Right renal cortex interstitium (tissue), 3 donors: ENCODE measurements around the gene PTGES. TPM values are rescaled to one million over a fixed set of nuclear protein-coding genes. Genes with fewer than 3 reads are reported as not detected.
A peak's percentile ranks its signal among the peaks of the same experiment; 100 is the strongest.
"Not testable (repeated sequence)": the region's sequence is repeated elsewhere in the genome, so short reads cannot be mapped to it uniquely, and the experiment has no call there.

ENCODE experiments used
- DNase-seq, 3 donors: peaks; one replicate each; pipeline ENCODE4 v3.0.0-alpha.2; 2013; ENCODE audit warnings: low read depth in 3 of 3, low spot score in 2 of 3
- polyA plus RNA-seq, 3 donors: library from polyadenylated mRNA; unstranded; fragments of 120-200 nt; gene quantifications; one replicate each; pipeline ENCODE4 v1.2.1, GENCODE V29; 2013; ENCODE audit not compliant: insufficient read length in 3 of 3

The PTGES gene
- polyA plus RNA-seq, 3 donors: 3.7 to 5.3 (median 5.1) TPM

DNA sequence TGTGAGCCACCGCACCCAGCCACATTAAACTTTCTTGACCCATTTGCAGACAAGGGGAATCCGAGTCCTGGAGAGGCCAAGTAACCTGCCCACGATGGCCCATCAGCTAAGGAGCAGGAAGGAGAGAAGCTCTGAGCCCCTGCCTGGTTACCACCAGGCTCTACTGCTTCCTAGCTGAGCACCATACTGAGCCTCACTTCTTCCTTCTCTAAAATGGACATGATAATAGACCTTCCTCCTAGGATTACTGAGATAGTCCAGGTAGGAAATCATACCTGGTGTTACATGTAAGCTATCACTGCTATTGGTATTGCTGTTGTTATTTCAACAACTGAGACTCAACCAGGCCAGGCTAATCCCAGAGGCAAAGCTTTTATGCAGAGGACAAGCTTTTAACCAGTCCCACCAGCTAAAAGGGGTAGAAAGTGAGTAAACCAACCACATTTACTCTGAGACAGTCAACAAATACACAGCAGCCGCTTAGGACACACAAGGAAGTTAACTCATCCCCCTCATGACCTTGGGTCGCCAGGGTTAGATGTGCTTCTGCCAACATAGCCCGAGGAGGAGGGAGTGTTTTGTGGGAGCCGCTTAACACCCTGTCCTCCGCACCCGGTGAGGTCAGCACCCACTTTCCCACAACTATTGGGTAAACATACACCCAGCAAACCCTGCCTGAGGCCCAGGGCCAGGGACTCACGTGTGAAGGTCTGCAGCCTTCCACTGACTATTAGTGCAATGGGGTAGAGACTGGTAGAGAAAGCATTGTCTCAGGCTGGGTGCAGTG is 20.6 kb upstream of the PTGES start:
- no peak for DNase-seq

DNA sequence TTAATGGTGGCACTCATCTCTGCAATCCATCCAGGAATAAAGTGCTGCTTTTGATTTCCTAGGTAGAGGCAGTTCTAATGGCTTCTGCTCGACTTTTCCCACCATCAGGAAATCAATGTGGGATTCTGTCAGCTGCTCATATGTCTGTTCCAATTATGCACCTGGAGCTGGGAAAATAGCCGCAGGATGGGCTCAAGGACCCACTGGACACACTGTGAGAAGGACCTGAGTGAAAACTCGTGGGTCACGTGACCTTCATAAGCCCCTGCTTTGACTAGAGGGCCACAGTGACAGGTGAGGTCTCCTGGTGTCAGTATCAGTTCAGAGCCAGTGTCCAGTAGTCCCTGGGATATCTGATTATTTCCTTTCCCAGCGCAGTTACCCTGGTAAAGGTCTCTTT is 17.9 kb upstream of the PTGES start:
- no peak for DNase-seq

DNA sequence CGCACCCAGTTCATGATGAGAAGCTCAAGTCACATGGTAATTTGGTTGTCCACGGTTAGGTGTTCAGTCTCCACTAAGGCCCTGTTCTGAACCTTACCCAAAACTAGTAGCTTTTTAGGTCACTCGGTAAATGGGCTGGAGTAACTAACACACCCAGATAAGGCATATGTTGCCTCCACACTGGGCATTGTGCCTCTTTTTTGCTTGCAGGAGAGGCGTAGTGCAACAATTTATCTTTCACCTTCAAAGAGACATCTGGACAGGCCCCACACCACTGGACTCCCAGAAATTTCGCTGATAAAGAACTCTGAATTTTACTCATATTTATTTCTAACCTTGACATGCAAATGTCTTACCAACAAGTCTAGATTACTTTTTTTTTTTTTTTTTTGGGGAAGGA is 16.8 kb upstream of the PTGES start:
- DNase-seq: no peak

DNA sequence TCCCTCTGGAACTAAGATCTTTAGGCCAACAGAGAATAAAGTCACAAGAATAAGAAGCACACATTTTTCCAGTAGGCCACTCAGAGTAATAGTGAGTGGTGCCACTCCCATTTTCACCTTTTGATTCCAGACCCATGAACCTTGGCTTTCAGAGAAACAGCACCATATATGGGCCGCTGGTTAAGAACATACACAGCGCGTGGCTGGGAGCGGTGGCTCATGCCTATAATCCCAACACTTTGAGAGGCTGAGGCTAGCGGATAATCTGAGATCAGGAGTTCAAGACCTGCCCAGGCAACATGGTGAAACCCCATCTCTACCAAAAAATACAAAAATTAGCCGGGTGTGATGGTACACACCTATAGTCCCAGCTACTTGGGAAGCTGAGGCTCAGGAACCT is 15.6 kb upstream of the PTGES start:
- DNase-seq: no peak

DNA sequence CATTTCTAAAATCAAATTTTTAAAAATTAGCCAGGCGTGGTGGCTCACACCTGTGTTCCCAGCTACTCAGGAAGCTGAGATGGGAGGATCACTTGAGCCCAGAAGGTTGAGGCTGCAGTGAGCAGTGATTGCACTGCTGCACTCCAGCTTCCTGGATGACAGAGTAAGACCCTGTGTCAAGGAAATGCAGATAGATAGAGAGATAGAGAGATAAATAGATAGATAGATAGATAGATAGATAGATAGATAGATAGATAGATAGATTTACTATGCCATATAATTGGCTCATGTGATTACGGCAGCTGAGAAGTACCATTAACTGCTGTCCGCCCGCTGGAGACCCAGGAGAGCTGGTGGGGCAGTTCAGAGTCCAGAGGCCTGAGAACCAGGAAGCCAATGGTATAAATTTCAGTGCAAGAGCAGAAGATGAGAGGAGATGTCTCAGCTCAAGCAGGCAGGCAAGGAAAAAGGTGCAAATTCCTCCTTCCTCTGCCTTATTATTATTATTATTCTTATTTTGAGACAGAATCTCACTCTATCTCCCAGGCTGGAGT is 13.0 kb upstream of the PTGES start:
- no peak for DNase-seq

DNA sequence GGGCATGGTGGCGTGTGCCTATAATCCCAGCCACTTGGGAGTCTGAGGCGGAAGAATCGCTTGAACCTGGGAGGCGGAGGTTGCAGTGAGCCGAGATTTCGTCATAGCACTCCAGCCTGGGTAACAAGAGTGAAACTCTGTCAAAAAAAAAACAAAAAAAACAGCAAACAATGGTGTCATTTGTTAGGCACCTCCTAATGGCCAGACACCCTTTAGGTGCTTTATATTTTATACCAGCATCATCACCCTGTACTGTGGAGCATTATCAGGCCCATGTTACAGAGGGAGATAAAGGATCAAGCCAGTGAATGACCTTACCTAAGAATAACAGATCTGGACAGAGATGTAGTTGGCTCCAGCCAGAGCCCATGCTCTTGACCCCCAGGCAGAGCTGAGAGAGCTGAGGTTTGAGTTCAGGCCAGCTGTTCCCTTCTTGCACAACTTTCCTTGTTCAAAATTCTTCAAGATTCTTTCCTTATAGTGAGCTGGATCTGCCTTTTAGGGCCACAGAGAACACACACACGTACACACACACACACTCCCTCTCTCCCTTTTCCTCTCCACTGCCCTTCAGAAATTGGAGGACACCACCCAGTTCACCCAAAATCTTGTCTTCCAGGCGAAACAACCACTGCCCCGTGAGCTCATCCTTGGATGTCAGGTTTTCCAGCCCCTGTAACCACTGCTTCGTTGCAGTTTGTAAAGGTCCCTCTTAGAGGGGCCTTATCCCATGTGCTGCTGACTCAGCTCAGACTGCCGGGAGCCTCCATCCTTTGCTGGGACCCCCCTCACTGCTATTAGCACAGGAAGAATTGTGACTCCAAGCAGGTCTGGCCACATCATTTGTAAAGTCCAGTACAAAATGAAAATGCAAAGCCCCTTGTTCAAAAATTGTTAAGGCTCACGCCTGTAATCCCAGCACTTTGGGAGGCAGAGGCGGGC is 10.4 kb upstream of the PTGES start:
- no peak for DNase-seq

DNA sequence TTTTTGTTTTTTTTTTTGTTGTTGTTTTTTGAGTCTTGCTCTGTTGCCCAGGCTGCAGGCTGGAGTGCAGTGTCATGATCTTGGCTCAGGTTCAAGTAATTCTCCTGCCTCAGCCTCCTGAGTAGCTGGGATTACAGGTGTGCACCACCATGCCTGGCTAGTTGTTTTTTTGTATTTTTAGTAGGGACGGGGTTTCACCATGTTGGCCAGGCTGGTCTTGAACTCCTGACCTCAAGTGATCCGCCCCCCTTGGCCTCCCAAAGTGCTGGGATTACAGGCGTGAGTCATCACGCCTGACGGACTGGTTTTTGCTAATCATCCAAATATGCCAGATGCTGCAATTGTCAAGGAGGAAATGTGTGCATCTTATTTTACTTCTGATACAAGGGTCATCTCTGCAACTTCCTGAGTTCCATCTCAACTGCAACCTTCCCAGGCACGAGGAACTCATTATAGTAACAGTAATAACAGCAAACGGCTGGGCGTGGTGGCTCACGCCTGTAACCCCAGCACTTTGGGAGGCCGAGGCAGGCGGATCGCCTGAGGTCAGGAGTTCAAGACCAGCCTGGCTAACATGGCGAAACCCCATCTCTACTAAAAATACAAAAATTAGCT is 9.6 kb upstream of the PTGES start:
- DNase-seq: not testable (repeated sequence)

DNA sequence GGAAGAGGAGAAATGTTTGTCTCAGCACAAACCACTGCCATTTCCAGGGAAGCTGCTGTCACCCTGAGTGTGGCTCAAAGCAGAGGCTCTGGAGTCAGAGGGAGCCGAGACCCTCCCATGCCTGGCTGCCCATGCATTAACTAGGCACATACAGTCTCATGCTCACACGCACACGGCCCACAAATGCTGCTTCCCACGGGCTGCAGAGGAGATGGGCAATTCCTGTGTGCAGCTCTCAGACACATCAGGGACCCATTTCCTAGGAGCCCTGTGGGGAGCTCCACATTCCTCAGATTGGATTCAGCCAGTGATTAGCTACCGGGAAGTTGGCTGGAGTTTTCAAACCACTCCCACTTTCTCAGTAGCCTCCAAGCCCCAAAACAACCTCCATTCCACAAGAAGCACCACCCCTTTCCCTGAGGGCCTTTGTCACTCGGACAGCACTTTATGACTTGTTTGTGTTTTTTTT is 9.1 kb upstream of the PTGES start:
- DNase-seq: no peak

DNA sequence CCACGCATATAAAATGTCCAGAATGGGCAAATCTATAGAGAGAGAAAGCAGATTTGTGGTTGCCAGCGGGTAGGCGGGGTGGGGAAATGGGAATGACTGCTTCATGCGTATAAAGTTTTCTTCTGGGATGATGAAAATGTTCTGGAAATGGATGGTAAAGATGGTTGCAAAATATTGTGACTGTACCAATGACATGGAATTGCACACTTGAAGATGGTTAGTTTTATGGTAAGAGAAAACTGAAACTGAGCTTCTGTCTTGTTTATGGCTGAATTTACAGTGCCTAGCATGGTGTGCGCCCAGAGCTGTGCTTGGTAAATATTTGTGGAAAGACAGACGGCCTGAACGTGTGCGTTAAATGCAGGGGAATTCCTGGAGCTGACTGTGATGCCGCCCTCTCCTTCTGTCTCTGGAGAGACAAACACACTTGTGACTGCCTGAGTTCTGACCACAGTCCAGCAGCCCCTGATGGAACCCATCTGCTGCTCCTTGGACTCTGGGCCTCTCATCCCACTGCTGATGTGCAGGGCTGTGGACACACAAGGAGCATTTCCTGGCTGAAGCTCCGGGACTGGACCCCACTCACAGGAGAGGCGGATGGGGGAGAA is 8.6 kb upstream of the PTGES start:
- peak in 1 of 3 donors; percentile 54 for DNase-seq

DNA sequence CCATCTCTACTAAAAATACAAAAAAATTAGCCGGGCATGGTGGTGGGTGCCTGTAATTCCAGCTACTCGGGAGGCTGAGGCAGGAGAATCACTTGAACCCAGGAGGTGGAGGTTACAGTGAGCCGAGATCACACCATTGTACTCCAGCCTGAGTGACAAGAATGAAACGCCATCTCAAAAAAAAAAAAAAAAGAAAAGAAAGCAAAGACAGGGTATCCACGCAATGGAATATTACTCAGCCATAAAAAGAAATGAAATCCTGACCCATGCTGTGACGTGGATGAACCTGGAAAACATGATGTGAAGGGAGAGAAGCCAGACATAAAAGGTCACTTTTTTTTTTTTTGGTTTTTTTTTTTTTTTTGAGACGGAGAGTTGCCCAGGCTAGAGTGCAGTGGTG is 7.9 kb upstream of the PTGES start:
- not testable (repeated sequence) for DNase-seq

DNA sequence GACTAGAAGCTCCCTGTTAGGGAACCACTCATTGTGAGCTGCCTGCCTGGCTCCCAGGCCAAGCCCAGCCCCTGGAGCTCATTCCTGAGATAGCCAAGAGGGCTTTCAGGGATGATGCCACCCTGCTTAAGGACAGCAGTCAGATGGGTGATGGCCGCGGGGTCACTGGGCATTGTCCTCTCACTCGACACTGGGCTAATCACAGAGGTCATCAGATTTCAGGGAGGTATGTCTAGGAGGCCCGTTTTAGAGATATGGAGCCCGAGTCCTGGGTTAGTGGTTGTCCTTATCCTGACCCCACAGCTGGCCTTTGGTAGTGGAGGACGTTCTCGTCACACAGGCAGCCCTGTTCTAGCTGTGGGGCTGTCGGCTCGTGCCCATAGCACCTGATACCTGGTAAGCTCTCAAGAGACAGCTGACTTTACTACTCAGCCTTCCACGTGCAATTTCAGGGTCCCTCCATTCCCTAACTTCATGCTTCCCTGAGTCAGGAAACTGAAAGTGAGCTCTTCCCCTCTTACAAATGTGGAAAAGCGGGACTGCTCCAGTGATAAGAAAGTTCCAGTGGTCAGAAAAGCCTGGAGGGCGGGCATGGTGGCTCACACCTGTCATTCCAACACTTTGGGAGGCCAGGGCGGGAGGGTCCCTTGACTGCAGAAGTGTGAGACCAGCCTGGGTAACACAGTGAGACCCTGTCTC is 7.1 kb upstream of the PTGES start:
- DNase-seq: no peak

DNA sequence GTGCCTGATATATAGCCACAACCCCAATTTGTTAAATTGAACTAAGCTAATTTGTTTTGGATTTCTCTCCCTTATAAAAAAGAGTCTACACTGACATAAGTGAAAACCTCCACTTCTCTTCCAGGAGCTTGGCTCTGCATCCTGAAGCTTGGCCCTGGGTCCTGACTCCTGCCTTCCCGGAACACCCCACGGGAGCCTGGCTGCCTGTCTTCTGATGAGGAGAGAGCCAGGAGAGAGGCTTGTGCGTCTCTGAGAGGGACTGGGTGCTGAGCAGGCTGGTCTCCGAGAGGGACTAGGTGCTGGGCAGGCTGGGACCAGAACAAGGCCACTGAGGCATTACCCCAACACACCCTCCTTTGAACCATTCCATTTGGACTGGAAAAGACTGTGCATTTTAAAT is 6.5 kb upstream of the PTGES start:
- no peak for DNase-seq

DNA sequence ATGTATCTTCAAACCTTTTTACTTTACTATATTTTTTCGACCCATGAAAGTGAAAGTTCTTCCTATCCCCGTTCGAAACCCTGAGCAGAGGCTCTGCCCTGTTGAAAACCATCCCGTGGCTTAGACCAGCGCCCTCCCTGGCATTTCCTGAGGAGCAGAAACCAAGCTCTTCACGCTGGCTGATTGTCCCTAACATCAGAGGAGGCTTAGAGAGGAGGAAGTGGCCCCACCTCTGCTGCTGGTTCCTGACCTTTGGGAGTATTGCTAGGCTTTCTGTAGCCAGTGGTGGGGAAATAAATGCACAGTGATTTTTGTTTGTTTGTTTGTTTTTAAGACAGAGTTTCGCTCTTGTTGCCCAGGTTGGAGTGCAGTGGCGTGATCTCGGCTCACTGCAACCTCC is 4.2 kb upstream of the PTGES start:
- DNase-seq: no peak

DNA sequence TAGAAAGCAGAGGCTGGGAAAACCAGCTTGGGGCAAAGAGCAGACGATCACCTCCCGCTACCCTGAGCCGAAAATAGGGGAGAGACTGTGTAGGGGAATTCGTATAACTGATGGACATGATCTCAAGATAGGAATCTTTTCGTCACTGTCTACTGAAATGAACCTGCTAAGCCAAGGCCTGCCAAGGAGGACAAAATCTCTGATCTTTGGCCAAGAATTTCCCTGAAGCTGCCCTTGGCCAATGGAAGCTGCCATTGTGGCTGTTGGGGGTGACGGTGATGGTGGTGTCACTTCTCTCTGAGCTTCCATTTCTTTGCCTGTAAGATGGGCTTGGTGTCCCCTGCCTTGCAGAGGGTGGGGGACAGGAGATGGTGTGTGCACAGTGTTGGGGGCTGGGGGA is 3.3 kb upstream of the PTGES start:
- DNase-seq: no peak

DNA sequence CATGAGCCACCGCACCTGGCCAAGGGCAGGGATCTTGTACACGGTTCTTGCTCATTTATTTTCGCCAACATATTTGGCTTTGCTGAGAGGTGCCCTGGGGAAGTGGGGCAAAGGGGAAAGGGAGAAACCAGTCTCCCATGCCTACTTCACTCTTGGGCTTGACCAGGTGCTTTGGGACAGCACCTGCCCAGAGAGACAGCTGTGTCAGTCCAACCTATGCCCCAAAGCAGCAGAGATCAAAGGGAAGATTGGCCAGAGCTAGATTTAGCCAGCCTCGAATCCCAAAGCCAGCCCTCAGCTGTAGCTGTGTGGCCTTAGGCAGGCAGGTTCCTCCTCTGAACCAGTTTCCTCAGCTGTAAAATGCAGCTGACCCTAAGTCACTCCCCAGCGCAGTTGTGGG is 2.3 kb upstream of the PTGES start:
- no peak for DNase-seq

DNA sequence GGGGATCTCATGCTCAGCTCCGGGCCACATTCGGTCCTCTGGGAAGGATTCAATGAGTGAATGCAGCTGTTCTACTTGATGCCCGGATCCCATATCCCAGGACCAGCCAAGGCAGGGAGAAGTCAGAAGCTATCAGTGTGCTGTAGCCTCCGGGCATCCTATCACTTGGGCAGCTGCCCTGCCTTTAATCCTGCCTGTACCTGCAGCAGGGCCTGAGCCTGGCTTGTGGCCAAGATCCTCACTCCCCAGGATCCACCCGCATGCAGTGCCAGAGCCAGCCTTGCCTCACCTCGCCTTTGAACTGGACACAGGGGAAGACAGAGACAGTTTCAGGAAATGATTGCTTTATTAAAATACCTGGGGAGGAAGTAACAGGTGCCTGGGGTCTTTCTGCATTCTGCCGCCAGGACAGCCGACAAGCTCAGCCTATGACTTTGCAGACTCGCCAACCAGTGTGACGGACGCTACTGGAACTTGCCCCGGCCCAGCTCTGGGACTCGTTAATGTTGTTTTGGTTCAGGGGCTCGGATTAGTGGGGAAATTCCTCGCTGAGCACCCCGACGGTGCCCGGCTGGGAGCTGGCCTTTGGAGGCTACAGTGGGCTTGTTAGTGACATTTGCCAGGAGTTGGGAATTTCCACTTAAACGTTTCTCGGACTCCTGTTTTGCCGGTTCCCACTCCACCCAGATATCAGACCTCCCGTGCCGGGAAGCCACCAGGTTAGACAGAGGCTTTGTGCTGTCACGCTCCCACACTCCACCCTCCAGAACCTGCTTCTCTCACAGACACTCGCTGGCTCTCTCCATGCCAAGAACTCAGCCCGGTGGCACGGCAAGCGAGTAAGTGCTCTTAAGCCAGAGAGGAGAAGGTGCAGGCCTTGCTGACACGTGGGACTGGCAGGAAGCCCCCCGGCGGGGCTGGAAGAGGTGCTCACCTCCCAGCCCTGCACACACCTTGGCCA is 721 bp downstream of the PTGES start:
- DNase-seq: no peak

DNA sequence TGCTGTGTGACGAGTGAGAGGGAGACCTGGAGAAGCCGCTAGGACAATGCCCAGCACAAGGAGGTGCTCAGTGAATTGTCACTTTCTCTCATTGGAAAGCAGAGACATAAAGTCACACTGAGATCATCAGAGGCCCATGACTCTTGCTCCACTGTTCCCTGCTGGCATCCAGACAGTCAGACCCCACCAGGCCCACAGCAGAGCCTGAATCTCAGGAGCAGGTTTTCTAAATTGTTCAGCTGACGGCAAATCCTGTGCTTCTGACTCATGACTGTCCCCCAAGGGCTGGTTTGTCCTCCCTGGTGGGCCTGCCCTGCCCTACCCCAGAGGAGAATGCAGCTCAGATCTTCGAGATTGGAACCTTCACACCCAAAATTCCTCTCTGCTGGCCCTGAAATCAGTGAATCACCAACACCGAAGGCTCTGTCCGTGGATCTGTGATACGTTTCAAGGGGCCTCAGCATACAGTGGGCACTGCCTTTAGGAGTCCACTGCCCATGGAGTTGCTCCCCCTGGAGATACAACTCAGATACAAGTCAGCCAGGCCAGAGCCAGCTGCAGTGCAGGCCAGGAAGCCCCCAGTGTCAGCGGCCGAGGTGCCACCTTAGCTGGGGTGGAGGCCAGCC is 2.7 kb downstream of the PTGES start:
- no peak for DNase-seq

DNA sequence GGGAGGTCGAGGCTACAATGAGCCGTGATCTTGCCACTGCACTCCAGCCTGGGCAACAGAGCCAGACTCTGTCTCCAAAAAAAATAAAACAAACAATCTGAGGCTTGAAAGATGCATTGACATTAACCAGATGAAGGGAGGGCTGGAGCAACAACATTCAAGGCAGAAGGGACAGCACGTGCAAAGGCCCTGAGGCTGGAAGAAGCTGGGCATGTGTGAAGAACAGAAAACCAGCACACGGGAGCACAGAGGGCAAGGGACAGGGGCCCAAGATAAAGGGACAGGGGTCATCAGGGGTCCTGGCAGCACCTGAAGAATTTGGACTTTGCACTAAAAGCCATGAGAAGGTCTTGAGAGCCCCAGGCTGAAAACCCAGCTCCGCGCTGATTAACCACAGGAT is 3.3 kb downstream of the PTGES start:
- DNase-seq: no peak
